A673 (cell line): ENCODE results near the gene CD3D.

Experiments
- CTCF ChIP-seq: fragments of 300-800, 200-600 bp; sonication (generic); conservative IDR thresholded peaks from 2 replicates; pipeline ENCODE4 v1.5.1; 2017; ENCODE audit warnings: low read depth, mild to moderate bottlenecking, antibody characterized with exemption, low read length, moderate library complexity, mixed read lengths
- EZH2 ChIP-seq: fragments of 200-600 bp; sonication (generic); IDR thresholded peaks from 2 replicates; pipeline ENCODE4 v1.6.1; 2017; ENCODE audit warnings: borderline replicate concordance, low read depth, mild to moderate bottlenecking, mixed read lengths, antibody characterized with exemption, low read length; ENCODE audit not compliant: poor library complexity, severe bottlenecking

GRCh38 chr11:118295199-118295598, 47.3 kb downstream of the CD3D start:
- TF ChIP-seq CTCF (no peak), EZH2 (no peak)
